ENCODE measurements around the gene RNF25. TPM values are rescaled to one million over a fixed set of nuclear protein-coding genes. Genes with fewer than 3 reads are reported as not detected.

RNF25 gene
- polyA plus RNA-seq, 2 of the 4 experiments (the other 2 are of a cell fraction): 33.8 to 61.5 TPM

GRCh38 chr2:218698885-218699284 is 27.1 kb upstream of the RNF25 start:
- TF ChIP-seq BHLHE40 (IDR thresholded peaks at IDR 0.05; ENCODE audit: low read depth, low read length): no peak
- TF ChIP-seq CBX8 (IDR thresholded peaks at IDR 0.05): no peak
- no peak for TF ChIP-seq NR3C1 (IDR thresholded peaks at IDR 0.05)
- no peak for TF ChIP-seq HOXB13 (CRISPR knock-in tag; IDR thresholded peaks at IDR 0.05; ENCODE audit: low read depth)
- TF ChIP-seq CBX2 (IDR thresholded peaks at IDR 0.05; ENCODE audit: borderline replicate concordance, low read depth): no peak
- Histone ChIP-seq H3K27ac (no peak overlapping the region), H3K9me3 (no peaks in the 10 kb centered on the region), H3K4me3 (no peak overlapping the region), H3K4me1 (no peaks in the 10 kb centered on the region), H3K4me2 (no peak overlapping the region)
- ChIA-PET POLR2A (no interaction called here), CTCF (interaction anchor here (0.6 to 4.0 kb wide), 5 partner anchors 10 to 150 kb away, joined by 3 to 19 read pairs (median 4); partner anchors contain the start of gene TTLL4)
- no peak for FAIRE-seq
- DNase-seq (ENCODE audit: low read depth in 1 of 2, low spot score in 1 of 2): no peak
- 95% methylated on average over 4 of the region's 8 CpGs for WGBS (ENCODE audit: missing lambda C conversion rate)
- ATAC-seq: peak in 1 of 2 experiments; percentile 36; a peak in 3 of 6 replicates

- POLR2A ChIA-PET: no interaction called here
- ATAC-seq: no peak
Measured at GRCh38 chr2:218694405-218695145, 22.8 kb upstream of the RNF25 start.

GRCh38 chr2:218691234-218691633 is 19.4 kb upstream of the RNF25 start:
- POLR2A ChIA-PET: no interaction called here
- Histone ChIP-seq H3K4me2 (no peak overlapping the region), H3K4me3 (no peak overlapping the region), H3K4me1 (no peaks in the 10 kb centered on the region), H3K9me3 (no peaks in the 10 kb centered on the region), H3K27ac (no peak overlapping the region)
- CTCF ChIA-PET: interaction anchor here (1.6 to 4.6 kb wide), 2 partner anchors 19 to 156 kb away, joined by 3 to 23 read pairs; partner anchors contain the start of gene TTLL4
- no peak for ATAC-seq
- TF ChIP-seq ZFP36 (IDR thresholded peaks at IDR 0.05; ENCODE audit: borderline replicate concordance, partially characterized antibody) (no peak), USF2 (IDR thresholded peaks at IDR 0.05) (no peak), RFX5 (IDR thresholded peaks at IDR 0.05) (no peak), KDM5A (IDR thresholded peaks at IDR 0.05) (no peak), SMC3 (IDR thresholded peaks at IDR 0.05) (no peak), KDM1A (IDR thresholded peaks at IDR 0.05; ENCODE audit: low read depth) (no peak), BHLHE40 (IDR thresholded peaks at IDR 0.05; ENCODE audit: low read depth, low read length) (no peak), RAD21 (conservative IDR thresholded peaks at IDR 0.05 in 1 of 2, IDR thresholded peaks at IDR 0.05 in 1 of 2) (no peak), MAFK (IDR thresholded peaks at IDR 0.05; ENCODE audit: partially characterized antibody) (no peak), FOSB (CRISPR knock-in tag; IDR thresholded peaks at IDR 0.05) (no peak), HDAC2 (IDR thresholded peaks at IDR 0.05) (no peak), EHF (CRISPR knock-in tag; IDR thresholded peaks at IDR 0.05) (no peak), NPAS2 (CRISPR knock-in tag; IDR thresholded peaks at IDR 0.05; ENCODE audit: borderline replicate concordance) (no peak), RCOR1 (IDR thresholded peaks at IDR 0.05; ENCODE audit: low read depth, low read length) (no peak), CHD4 (IDR thresholded peaks at IDR 0.05; ENCODE audit: borderline replicate concordance) (no peak)
- FAIRE-seq: no peak
- DNase-seq (ENCODE audit: low read depth in 1 of 2, low spot score in 1 of 2): no peak

More at GRCh38 chr2:218694405-218695145, 22.8 kb upstream of the RNF25 start:
- no peak overlapping the region for H3K4me3 ChIP-seq
- H3K27ac ChIP-seq: no peak overlapping the region
- H3K4me1 ChIP-seq: no peaks in the 10 kb centered on the region
- no peak for TF ChIP-seq FOSL2 (IDR thresholded peaks at IDR 0.05)
- TF ChIP-seq FOSL2 (CRISPR knock-in tag; IDR thresholded peaks at IDR 0.05): no peak
- no peak for TF ChIP-seq NR3C1 (IDR thresholded peaks at IDR 0.05)
- TF ChIP-seq PBX3 (IDR thresholded peaks at IDR 0.05): no peak
- TF ChIP-seq NFE2L2 (conservative IDR thresholded peaks at IDR 0.05; ENCODE audit: low read length): no peak
- no peak for TF ChIP-seq SREBF2 (IDR thresholded peaks at IDR 0.05)
- no peak for TF ChIP-seq ELK1 (IDR thresholded peaks at IDR 0.05; ENCODE audit: low read depth, low read length)
- TF ChIP-seq MAFK (IDR thresholded peaks at IDR 0.05; ENCODE audit: partially characterized antibody): no peak
- no peaks in the 10 kb centered on the region for H3K9me3 ChIP-seq
- DNase-seq (ENCODE audit: low read depth in 1 of 2, low spot score in 1 of 2) (no peak), FAIRE-seq (no peak)
- WGBS (ENCODE audit: missing lambda C conversion rate): 95% methylated on average over 3 of the region's 3 CpGs
- no peak overlapping the region for H3K4me2 ChIP-seq
- CTCF ChIA-PET: interaction anchor here (0.8 to 4.6 kb wide), 4 partner anchors 8 to 158 kb away, joined by 3 to 23 read pairs (median 5); partner anchors contain the start of gene TTLL4

All from A549 (cell line).